HL-60/S4 treated with phorbol 12-myristate 13-acetate at 8.2 ng/mL for 4 days and 3 days (cell line): Measurements from ENCODE around the gene NFATC3.
"Not testable (repeated sequence)": the region's sequence is repeated elsewhere in the genome, so short reads cannot be mapped to it uniquely, and the experiment has no call there.

Source experiments
- in situ Hi-C: fragments of 300-500 bp; cut with MboI; formaldehyde crosslinking; loops from 2 replicates; pipeline ENCODE4 v1.15.0; 2022; ENCODE audit warnings: low sequenced_read_pairs

The NFATC3 gene

GRCh38 chr16:68088130-68088972 is 3.2 kb downstream of the NFATC3 start:
- in situ Hi-C loops, result no loop called here

GRCh38 chr16:68089067-68089466 is 3.9 kb downstream of the NFATC3 start:
- in situ Hi-C loops, result no loop called here

- in situ Hi-C loops, result no loop called here
These were observed 5.0 kb downstream of the NFATC3 start for GRCh38 chr16:68090130-68090529.

- in situ Hi-C loops, result no loop called here
These were observed 5.4 kb downstream of the NFATC3 start for GRCh38 chr16:68090533-68090932.

GRCh38 chr16:68091380-68092261 is 6.5 kb downstream of the NFATC3 start:
- in situ Hi-C loops, result no loop called here

- in situ Hi-C loops, result not testable (repeated sequence)
These were observed 7.1 kb downstream of the NFATC3 start for GRCh38 chr16:68092275-68092674.

GRCh38 chr16:68093816-68094613 is 8.8 kb downstream of the NFATC3 start:
- in situ Hi-C loops, result no loop called here

GRCh38 chr16:68094614-68094934 is 9.4 kb downstream of the NFATC3 start:
- in situ Hi-C loops, result no loop called here

- in situ Hi-C loops, result no loop called here
These were observed 11.3 kb downstream of the NFATC3 start for GRCh38 chr16:68096491-68096890.

- in situ Hi-C loops, result no loop called here
These were observed 11.9 kb downstream of the NFATC3 start for GRCh38 chr16:68097088-68097487.

GRCh38 chr16:68097895-68098294 is 12.7 kb downstream of the NFATC3 start:
- in situ Hi-C loops, result no loop called here

GRCh38 chr16:68100488-68100887 is 15.3 kb downstream of the NFATC3 start:
- in situ Hi-C loops, result no loop called here

GRCh38 chr16:68105611-68106010 is 20.4 kb downstream of the NFATC3 start:
- in situ Hi-C loops, result no loop called here

GRCh38 chr16:68107230-68107928 is 22.2 kb downstream of the NFATC3 start:
- in situ Hi-C loops, result not testable (repeated sequence)

GRCh38 chr16:68109156-68109555 is 24.0 kb downstream of the NFATC3 start:
- in situ Hi-C loops, result not testable (repeated sequence)

- in situ Hi-C loops, result not testable (repeated sequence)
These were observed 25.4 kb downstream of the NFATC3 start for GRCh38 chr16:68110611-68111010.

GRCh38 chr16:68111379-68111778 is 26.2 kb downstream of the NFATC3 start:
- in situ Hi-C loops, result no loop called here

- in situ Hi-C loops, result no loop called here
These were observed 28.0 kb downstream of the NFATC3 start for GRCh38 chr16:68113059-68113761.

GRCh38 chr16:68113765-68114240 is 28.6 kb downstream of the NFATC3 start:
- in situ Hi-C loops, result no loop called here

GRCh38 chr16:68114939-68115338 is 29.8 kb downstream of the NFATC3 start:
- in situ Hi-C loops, result not testable (repeated sequence)
